Esophagus squamous epithelium (tissue), 4 donors: ENCODE data around the gene KRTAP10-8.

Source experiments
- CTCF ChIP-seq, 6 experiments: fragments of 450-650 bp in 4 of 6; fragments of 200-600 bp in 2 of 6; sonication (generic) in 2 of 6; IDR thresholded peaks; one replicate each; pipeline ENCODE4 v1.5.1; 2016 to 2019; ENCODE audit warnings: antibody characterized with exemption in 6 of 6, mild to moderate bottlenecking in 4 of 6, moderate library complexity in 4 of 6
- POLR2A ChIP-seq, 4 donors: fragments of 450-650 bp; IDR thresholded peaks; one replicate each; pipeline ENCODE4 v1.6.1; 2017; ENCODE audit warnings: antibody characterized with exemption in 4 of 4, mild to moderate bottlenecking in 4 of 4, moderate library complexity in 3 of 4

DNA sequence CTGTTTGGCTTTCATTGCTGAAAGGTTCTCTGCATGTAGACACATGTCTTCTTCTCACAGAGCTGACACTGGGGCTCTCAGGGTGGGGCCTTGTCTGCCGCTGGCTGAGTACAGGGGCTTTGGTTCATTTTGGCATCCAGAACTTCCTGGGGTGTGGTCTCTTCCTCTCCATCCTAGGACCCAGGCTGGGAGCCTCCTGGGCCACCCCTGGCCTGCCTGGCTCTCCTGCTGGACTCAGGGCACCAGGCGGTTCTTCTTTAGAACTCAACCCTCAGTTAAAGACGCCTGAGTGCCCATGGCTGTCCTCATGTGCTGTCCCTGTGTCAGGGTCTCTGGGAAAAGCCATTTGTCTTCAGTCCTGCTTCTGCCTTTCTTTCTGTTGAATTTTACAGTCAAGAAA, 26.0 kb upstream of the KRTAP10-8 start:
- TF ChIP-seq CTCF (IDR thresholded peaks at IDR 0.05), result no peak
- no peak for TF ChIP-seq POLR2A (IDR thresholded peaks at IDR 0.05)
